ENCODE measurements around the gene STPG2.

- TF ChIP-seq, protein P1, sequence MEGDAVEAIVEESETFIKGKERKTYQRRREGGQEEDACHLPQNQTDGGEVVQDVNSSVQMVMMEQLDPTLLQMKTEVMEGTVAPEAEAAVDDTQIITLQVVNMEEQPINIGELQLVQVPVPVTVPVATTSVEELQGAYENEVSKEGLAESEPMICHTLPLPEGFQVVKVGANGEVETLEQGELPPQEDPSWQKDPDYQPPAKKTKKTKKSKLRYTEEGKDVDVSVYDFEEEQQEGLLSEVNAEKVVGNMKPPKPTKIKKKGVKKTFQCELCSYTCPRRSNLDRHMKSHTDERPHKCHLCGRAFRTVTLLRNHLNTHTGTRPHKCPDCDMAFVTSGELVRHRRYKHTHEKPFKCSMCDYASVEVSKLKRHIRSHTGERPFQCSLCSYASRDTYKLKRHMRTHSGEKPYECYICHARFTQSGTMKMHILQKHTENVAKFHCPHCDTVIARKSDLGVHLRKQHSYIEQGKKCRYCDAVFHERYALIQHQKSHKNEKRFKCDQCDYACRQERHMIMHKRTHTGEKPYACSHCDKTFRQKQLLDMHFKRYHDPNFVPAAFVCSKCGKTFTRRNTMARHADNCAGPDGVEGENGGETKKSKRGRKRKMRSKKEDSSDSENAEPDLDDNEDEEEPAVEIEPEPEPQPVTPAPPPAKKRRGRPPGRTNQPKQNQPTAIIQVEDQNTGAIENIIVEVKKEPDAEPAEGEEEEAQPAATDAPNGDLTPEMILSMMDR (IDR thresholded peaks at IDR 0.05) = no peak
- no peak for TF ChIP-seq POLR2A (IDR thresholded peaks at IDR 0.05)
Measured at GRCh38 chr4:97639961-97640360, 503.3 kb downstream of the STPG2 start.
